Measurements from ENCODE around the gene FAAP20.
A peak's percentile ranks its signal among the peaks of the same experiment; 100 is the strongest.

Gene FAAP20

DNA sequence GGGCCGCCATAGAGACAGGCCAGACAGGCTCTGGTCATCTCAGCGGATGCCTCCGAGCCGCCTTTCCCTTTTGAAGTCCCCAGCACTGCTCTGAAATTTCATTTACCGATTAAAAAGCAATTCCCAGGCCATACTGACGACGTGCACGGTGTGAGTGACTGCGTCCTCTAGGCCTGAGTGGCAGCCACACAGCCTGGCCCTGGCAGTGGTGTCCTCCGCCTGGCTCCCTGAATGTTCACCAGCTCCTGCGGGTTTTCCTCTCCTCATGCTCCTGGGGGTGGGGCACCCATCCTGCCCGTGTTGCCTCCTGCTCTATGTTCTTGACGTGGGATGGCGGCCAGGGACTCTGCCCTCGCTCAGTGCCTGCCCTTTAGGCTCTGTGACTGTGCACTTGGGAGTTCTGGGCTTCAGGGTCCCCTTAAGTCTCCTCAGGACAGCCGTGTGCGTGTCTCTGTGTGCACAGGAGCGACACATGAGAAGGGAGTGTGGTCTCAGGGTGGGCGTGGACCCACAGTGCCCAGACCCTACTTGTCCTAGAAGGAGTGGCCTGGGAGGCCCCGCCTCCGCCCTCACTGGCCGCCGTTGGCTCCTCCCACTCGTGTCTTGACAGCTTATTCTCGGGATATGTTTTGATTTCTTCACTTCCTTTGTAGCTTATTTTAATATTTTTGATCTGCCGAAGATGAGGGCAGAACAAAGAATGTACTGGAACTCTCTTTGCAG lies 37.1 kb upstream of the FAAP20 start:
- peak; percentile 71 for DNase-seq

DNA sequence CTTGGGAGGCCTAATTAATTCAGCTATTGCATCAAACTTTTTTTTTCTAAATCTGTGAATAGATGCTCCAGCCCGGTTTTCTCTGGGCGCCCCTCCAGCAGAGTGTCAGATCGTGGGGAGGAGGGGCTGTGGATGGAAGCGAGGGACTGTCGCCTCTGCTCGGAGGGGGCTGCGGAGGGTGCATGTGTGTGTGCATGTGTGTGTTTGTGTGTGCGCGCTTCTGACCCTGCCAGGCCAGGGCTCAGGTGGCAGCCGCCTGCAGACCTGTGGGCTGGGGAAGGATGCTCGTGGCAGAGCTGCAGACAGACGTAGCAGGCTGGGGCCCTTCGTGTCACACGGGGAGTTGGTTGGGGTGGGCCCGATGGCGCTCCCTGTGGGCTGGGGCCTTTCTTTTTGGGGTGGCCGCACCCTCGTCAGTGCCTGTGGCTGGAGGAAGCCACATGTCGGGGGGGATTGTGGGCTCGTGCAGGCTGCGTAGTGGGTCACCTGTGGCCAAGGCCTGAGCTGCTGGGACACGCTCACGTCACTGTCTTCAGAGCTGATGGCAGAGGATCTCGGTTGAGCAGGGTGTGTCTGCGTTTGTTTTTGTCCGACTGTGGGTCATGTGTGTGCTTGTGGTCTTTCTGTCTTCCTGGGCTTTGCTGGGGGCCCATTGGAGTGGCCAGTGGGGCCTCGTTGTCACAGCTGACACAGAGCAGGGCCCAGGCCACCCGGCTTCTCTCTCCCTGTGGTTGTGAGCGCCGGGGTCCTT lies 36.4 kb upstream of the FAAP20 start:
- DNase-seq, result no peak

- peak; percentile 73 for DNase-seq
These were observed 35.5 kb upstream of the FAAP20 start for GRCh38 chr1:2229911-2230731.

DNA sequence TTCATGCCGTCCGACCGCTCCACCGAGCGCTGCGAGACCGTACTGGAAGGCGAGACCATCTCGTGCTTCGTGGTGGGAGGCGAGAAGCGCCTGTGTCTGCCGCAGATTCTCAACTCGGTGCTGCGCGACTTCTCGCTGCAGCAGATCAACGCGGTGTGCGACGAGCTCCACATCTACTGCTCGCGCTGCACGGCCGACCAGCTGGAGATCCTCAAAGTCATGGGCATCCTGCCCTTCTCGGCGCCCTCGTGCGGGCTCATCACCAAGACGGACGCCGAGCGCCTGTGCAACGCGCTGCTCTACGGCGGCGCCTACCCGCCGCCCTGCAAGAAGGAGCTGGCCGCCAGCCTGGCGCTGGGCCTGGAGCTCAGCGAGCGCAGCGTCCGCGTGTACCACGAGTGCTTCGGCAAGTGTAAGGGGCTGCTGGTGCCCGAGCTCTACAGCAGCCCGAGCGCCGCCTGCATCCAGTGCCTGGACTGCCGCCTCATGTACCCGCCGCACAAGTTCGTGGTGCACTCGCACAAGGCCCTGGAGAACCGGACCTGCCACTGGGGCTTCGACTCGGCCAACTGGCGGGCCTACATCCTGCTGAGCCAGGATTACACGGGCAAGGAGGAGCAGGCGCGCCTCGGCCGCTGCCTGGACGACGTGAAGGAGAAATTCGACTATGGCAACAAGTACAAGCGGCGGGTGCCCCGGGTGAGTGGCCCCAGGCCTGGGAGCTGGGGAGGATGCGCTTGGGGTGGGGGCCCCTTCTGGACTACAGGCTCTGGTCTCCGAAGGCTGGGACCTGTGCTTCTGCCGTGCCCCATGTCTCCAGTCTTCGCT lies 34.7 kb upstream of the FAAP20 start:
- DNase-seq, result peak; percentile 82

- DNase-seq, result no peak
These were observed 34.1 kb upstream of the FAAP20 start for GRCh38 chr1:2228694-2229036.

DNA sequence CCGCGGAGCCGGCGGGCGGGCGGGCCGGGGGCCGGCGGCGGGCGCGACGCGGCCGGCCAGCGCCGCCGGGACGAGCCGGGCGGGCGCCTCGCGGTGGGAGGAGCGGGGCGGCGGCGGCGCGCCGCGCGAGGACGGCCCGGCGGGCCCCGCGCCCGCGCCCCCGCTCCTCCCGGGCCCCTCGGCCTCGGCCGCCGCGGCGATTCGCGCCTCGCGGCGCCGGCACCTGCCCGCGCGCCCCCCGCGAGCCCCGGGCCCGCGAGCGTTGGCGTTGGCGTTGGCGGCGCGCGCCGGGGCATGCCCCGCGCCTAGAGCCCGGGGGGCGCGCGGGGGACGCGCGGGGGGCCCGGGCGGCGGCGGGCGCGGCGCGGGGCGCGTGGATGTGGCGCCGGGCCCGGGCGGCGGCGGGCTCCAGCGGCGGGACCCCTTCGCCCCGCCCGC lies 33.6 kb upstream of the FAAP20 start, which contains the start of gene SKI:
TSS of gene SKI (plus strand) at position 163 of the 438 bp plus-strand sequence. CDS start 448 bp downstream, outside the sequence.
- no peak for DNase-seq

GRCh38 chr1:2227346-2228156 lies 33.0 kb upstream of the FAAP20 start:
- DNase-seq, result peak; percentile 93

DNA sequence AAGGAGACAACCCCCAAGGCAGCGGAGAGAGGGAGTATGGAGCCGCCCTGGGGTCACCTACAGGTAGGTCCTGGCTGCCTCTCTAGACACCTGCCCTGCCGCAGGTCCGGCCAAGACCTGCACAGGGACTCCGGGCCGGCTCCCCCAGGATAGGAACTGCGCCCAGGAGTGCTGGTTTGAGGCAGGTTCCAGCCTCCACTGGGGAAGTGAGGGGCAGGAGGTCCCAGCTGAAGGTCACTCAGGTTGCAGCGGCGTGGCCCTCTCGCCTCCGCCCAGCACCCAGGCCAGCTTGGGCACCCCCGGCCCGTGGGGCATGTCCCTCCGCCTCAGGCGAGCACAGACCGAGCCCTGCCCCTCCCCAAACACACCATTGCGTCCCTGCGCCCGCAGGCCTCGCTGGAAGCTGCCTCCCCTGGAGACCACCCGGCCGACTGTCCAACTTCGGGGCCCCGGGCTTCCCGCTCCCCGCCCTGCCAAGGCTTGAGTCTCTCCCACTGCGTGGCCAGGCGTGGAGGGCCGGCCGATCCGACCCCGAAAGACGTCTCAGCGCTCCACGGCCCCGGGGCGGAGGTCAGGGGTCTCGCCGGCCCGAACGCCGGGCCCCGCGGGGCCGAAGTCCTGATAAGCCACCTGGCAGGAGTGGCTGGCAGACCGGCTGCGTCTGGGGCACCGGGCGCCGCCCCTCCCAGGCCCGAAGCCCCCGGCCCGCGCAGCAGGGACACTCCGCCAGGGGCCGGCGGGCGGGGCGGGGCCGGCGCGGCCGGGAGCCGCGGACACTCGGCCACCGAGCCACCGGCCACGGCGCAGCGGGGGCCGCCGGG lies 32.2 kb upstream of the FAAP20 start:
- DNase-seq, result no peak

DNA sequence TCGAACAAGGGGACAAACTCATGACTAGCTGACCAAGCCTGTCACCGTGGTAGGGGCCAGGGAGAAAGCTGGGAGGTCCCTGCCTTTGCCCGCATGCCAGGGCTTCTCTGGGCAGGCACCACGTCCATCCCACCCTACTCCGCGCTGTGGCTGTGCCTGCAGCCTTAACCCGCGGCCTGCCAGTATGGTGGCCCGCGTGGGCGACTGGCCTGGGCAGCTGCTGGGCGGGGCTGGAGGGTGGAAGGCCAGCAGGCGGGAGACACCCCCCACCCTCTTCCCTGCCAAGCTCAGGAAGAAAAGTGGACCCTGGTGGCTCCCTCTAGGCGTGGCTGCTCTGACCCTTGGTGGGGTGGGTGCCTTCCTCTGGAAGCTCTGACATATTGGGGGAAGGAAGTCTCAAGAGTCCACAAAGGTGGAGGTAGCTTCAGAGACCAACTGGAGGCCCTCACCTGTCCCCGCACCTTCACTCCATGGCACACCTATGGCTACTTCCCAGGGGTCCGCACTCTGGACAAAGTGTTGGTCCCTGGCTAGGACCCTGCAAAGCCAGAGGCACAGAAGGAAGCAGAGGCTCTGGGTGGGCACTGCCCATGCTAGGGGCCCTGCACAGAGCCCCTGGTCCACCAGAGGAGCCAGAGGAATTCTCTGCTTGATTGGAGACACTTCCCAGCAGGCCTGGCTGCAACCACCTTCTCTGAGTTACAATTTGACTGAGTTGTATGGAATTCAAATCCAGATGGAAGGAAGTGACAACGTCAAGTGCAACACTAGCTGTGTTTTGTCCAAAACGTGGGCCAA lies 30.3 kb upstream of the FAAP20 start:
- DNase-seq, result no peak

DNA sequence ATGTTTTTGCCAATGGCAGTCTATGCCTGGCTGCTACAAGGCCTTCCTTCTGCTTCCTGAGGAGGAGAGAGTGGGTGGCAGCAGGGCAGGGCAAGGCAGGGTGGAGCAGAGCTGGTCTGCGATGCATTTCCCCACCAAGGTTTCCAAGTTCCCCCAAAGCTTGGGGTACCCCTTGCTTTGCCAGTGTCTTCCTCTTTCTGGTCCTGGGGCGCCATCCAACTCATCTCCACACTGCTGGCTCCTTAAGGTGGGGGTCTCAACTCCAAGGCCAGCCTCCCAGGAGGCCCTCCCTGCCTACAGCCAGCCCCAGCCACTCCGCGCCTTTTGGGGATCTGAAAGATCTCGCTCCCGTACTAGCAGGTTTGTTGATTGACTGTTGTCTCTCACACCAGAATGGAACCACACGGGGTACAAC lies 29.6 kb upstream of the FAAP20 start:
- DNase-seq, result no peak

- DNase-seq, result no peak
These were observed 26.7 kb upstream of the FAAP20 start for GRCh38 chr1:2221271-2221670.

DNA sequence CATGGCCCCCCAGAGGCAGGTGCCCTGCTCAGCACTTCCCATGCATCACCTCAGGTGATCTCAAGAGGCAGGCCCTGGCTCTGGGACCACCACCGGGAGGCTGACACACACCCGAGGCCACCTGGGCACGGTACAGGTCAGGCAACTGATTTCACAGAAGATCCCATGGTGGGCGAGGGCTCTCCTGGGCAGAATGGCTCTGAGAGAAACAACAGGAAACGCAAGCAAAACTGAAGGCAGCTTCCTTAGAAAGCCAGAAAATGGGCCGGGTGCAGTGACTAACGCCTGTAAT lies 22.1 kb upstream of the FAAP20 start:
- DNase-seq, result no peak

DNA sequence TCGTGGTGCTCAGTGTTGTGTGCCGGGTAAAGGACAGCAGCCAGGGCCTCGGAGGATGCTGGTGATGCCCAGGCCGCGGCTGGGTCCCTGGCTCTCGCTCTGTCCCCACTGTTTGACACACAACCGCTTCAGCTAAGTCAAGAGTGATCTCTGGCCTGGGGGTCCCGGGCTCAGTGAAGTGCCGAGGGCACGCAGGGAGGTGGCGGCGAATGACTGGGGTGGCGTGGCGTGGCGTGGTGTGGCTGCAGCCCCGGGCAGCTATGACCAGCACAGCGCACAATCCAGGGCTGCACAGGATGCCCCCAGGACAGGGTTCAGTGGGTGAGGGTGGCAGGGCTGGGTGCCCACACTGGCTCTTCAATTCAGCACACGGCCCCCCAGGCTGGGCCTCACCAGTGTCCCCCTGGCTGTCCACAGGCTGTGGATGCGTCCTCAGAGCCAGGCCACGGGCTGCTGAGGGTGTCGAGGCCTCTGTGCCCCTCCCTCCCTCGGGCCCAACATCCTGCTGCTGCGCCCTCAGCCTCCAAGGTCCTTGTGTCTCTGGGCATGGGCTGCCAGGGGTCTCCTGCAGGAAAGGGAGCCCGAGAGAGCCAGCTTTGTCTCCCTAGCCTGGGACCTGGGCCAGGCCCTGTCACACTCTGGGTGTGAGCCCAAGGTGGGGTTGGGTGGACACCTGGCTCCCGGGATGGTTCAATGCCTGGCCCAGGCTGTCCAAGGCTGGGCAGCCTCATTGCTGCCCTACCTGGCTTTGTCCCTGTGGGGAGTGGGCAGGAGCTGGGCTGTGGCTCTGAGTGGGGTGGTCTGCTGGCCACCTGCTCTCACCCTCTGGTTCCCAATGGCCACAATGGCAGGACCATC lies 21.6 kb upstream of the FAAP20 start:
- no peak for DNase-seq

DNA sequence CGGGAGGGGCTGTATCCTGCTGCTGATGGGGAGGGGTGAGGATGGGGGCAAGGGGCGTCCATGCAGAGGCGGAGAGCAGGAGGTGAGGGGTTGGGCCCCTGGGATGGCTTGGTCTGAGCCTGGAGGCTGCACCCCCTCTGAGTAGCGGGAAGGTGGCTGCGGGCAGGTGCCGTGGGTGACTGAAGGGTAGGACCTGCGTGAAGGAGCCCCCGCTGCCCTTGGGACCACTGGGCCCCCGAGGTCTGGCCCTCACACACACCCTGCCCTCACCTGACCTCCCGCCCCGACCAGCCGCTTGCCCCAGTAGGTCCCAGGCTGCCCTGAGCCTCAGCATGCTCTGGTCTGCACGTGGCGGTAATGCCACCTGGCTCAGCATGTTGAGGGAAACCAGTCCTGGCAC lies 20.8 kb upstream of the FAAP20 start:
- DNase-seq, result no peak

GRCh38 chr1:2214541-2215241 lies 20.1 kb upstream of the FAAP20 start:
- peak; percentile 63 for DNase-seq

- DNase-seq, result peak; percentile 67
These were observed 19.3 kb upstream of the FAAP20 start for GRCh38 chr1:2213576-2214505.

Measured in right kidney (tissue), 1 donor.